ENCODE data around the gene SORCS3.

The SORCS3 gene

GRCh38 chr10:104816501-104816900 lies 175.4 kb downstream of the SORCS3 start:
- Histone ChIP-seq H3K27ac (no peak overlapping the region), H3K27me3 (ENCODE audit: insufficient read depth, low read depth, severe bottlenecking) (no peaks in the 10 kb centered on the region), H3K9me3 (ENCODE audit: severe bottlenecking) (no peaks in the 10 kb centered on the region), H3K4me3 (ENCODE audit: low read depth, low read length) (no peak overlapping the region), H3K36me3 (no peaks in the 10 kb centered on the region)
- DNase-seq = no peak
- no peak for TF ChIP-seq CTCF (IDR thresholded peaks at IDR 0.05; ENCODE audit: low read depth, low read length)

DNA sequence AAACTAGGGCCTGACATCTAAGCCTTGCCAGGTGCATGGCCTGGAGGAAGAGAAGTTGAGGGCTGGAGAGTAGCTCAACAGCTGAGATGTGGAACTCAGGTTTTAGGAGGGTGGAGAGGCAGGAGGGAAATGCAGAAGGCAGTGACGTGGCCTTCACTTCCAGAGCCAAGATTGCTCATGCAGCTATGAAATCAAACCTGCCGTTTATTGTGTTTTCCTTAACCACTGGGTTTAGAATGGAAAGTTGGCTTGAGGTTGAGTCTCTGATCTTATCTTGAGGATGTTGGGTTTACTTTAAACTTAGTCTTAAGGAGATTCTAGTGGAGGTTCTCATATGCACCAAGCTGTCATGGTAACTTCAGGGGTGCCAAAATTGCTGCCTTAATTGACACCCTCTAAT lies 178.6 kb downstream of the SORCS3 start:
- Histone ChIP-seq H3K36me3 (no peaks in the 10 kb centered on the region), H3K4me3 (ENCODE audit: low read depth, low read length) (no peak overlapping the region), H3K9me3 (ENCODE audit: severe bottlenecking) (no peaks in the 10 kb centered on the region), H3K27me3 (ENCODE audit: insufficient read depth, low read depth, severe bottlenecking) (no peaks in the 10 kb centered on the region), H3K27ac (no peak overlapping the region)
- no peak for DNase-seq
- TF ChIP-seq CTCF (IDR thresholded peaks at IDR 0.05; ENCODE audit: low read depth, low read length) = no peak

GRCh38 chr10:104822088-104822487 lies 181.0 kb downstream of the SORCS3 start:
- no peaks in the 10 kb centered on the region for H3K36me3 ChIP-seq
- H3K27ac ChIP-seq = no peak overlapping the region
- no peak overlapping the region for H3K4me3 ChIP-seq (ENCODE audit: low read depth, low read length)
- no peak for DNase-seq
- H3K27me3 ChIP-seq (ENCODE audit: insufficient read depth, low read depth, severe bottlenecking) = no peaks in the 10 kb centered on the region
- TF ChIP-seq CTCF (IDR thresholded peaks at IDR 0.05; ENCODE audit: low read depth, low read length) = no peak
- H3K9me3 ChIP-seq (ENCODE audit: severe bottlenecking) = peaks cover 3% of the 10 kb centered on the region

DNA sequence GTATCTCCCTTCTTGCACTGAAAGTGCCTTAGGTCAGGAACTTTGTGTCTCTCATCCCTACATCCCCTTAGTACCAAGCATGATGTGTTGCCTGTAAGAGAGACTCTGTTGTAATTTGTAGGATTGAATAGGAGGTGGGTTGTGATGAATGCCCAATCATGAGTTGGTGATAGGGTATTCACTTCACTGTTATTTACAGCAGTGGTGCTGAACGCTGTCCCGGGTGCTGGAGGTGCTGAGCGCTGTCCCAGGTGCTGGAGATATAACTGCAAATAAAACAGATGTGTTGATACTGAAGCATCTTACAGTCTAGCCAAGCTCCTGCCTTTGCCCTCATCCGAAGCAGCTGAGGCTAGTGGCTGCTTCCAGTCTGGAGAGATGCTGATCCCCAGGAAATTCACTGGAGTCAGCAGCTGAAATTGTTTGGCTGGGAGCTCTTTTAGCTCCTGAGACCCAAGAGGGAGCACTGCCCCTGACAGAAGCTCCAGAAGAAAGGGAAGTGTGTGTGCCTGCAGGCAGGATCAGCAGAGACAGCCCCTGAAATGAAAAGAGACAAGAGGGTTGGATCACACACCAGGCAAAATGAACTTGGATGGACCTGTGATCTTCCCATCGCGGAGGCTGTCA lies 183.4 kb downstream of the SORCS3 start:
- Histone ChIP-seq H3K27ac (no peak overlapping the region), H3K27me3 (ENCODE audit: insufficient read depth, low read depth, severe bottlenecking) (no peaks in the 10 kb centered on the region), H3K36me3 (no peaks in the 10 kb centered on the region), H3K9me3 (ENCODE audit: severe bottlenecking) (peaks cover 10% of the 10 kb centered on the region), H3K4me3 (ENCODE audit: low read depth, low read length) (no peak overlapping the region)
- no peak for TF ChIP-seq CTCF (IDR thresholded peaks at IDR 0.05; ENCODE audit: low read depth, low read length)
- no peak for DNase-seq

GRCh38 chr10:104831272-104831671 lies 190.2 kb downstream of the SORCS3 start:
- Histone ChIP-seq H3K9me3 (ENCODE audit: severe bottlenecking) (peaks cover 10% of the 10 kb centered on the region), H3K36me3 (no peaks in the 10 kb centered on the region), H3K4me3 (ENCODE audit: low read depth, low read length) (no peak overlapping the region), H3K27me3 (ENCODE audit: insufficient read depth, low read depth, severe bottlenecking) (no peaks in the 10 kb centered on the region), H3K27ac (no peak overlapping the region)
- no peak for DNase-seq
- no peak for TF ChIP-seq CTCF (IDR thresholded peaks at IDR 0.05; ENCODE audit: low read depth, low read length)

GRCh38 chr10:104834580-104834979 lies 193.5 kb downstream of the SORCS3 start:
- no peak for DNase-seq
- H3K9me3 ChIP-seq (ENCODE audit: severe bottlenecking) = no peaks in the 10 kb centered on the region

More at GRCh38 chr10:104834580-104834979, 193.5 kb downstream of the SORCS3 start:
- Histone ChIP-seq H3K27me3 (ENCODE audit: insufficient read depth, low read depth, severe bottlenecking) (no peaks in the 10 kb centered on the region), H3K36me3 (no peaks in the 10 kb centered on the region), H3K27ac (no peak overlapping the region), H3K4me3 (ENCODE audit: low read depth, low read length) (no peak overlapping the region)
- no peak for TF ChIP-seq CTCF (IDR thresholded peaks at IDR 0.05; ENCODE audit: low read depth, low read length)

Data from WERI-Rb-1 (cell line).